ENCODE data around the gene GPANK1. TPM values are rescaled to one million over a fixed set of nuclear protein-coding genes. Genes with fewer than 3 reads are reported as not detected.

GPANK1 gene
- 10 to 100 TPM; 16.1 to 21.3 TPM for total RNA-seq
- 25.9 TPM for polyA plus RNA-seq (2013, experiment 1 of 2)
- 24.4 TPM for polyA plus RNA-seq (2013, experiment 2 of 2)
- long read RNA-seq, experiment 1, partial matches to known transcripts = 7 of 13 reads
- long read RNA-seq, experiment 1, other reads (novel, unspliced or antisense) = 2 of 13 reads
- long read RNA-seq, experiment 2, transcript GPANK1-203 (3 exons, 1,910 nt) = major isoform, 11 of 31 reads
- long read RNA-seq, experiment 2, transcript GPANK1-202 (4 exons, 1,800 nt) = minor isoform, 6 of 31 reads
- long read RNA-seq, experiment 2, partial matches to known transcripts = 6 of 31 reads
- long read RNA-seq, experiment 2, other reads (novel, unspliced or antisense) = 3 of 31 reads
- long read RNA-seq, experiment 3, transcript GPANK1-203 (3 exons, 1,910 nt) = major isoform, 9 of 32 reads
- long read RNA-seq, experiment 3, partial matches to known transcripts = 5 of 32 reads
- long read RNA-seq, experiment 3, other reads (novel, unspliced or antisense) = 8 of 32 reads
- long read RNA-seq, experiment 4, transcript GPANK1-202 (4 exons, 1,800 nt) = minor isoform, 5 of 87 reads
- long read RNA-seq, experiment 4, transcript GPANK1-204 (4 exons, 1,814 nt) = minor isoform, 5 of 87 reads
- long read RNA-seq, experiment 4, transcript GPANK1-203 (3 exons, 1,910 nt) = major isoform, 9 of 87 reads
- long read RNA-seq, experiment 4, partial matches to known transcripts = 60 of 87 reads
- long read RNA-seq, experiment 4, other reads (novel, unspliced or antisense) = 5 of 87 reads

DNA sequence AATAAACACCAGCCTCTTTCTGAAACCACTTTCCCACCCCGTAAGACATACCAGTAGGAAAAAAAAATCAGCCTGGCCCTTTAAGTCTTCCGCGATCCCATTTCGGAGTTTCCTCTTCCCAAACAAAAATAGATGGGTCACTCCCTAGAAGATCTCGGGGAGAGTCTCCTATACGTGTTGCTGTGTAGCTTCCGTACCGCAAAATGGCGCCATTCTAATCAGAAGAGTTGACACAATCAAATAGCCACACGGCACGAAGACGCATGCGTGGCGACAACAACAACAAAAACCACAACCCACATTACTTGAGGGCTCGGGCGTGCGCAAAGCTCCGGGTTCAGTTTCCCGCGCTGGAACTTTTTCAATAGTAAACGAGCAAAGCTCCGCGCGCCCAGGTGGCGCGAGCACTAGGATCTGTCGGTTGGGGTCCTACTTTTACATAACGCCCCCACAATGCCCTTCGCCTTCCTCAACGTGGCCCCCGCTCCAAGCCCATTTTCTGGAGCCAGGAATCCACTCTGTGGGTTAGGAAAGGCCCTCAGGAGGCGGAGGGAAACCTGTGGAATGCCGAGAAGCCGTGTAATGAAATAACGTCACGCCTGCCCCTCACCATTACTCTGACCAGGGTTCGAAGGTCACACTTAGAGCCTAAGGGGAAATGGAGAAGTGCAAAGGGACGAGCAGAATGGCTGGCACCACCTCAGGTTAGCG lies at the start of gene GPANK1:
Gene GPANK1 (minus strand): TSS at position 208 of the 711 bp plus-strand sequence. CDS start 519 bp downstream, outside the sequence.
- Mint-ChIP-seq H3K27ac (peak within 1 kb of the TSS; percentile 99), H3K9me3 (no peaks in the 10 kb centered on the region), H3K4me3 (peak within 1 kb of the TSS; percentile 97), H3K27me3 (ENCODE audit: insufficient read depth) (no peaks in the 10 kb centered on the region), H3K4me1 (peaks cover 32% of the 10 kb centered on the region), H3K36me3 (ENCODE audit: low read depth) (peaks cover 58% of the 10 kb centered on the region)
- peaks cover 3% of the 10 kb centered on the region for H3K4me1 ChIP-seq (ENCODE audit: control insufficient read depth, insufficient read depth, low read length)
- H3K9me3 ChIP-seq (ENCODE audit: control insufficient read depth, low read length) = no peaks in the 10 kb centered on the region
- H3K4me3 ChIP-seq (ENCODE audit: low read length) = peak within 1 kb of the TSS; percentile 96
- WGBS, 2 experiments (ENCODE audit: insufficient coverage in 1 of 2, insufficient read length in 1 of 2) = 0% methylated on average over 25 to 39 of the region's 39 CpGs
- peak within 1 kb of the TSS; percentile 86 for H3K9ac ChIP-seq (ENCODE audit: extremely low read depth, low read length, poor library complexity, severe bottlenecking)
- H3K27ac ChIP-seq (ENCODE audit: low read depth, low read length) = peak within 1 kb of the TSS; percentile 86
- H3K27me3 ChIP-seq (ENCODE audit: control insufficient read depth, insufficient read depth, low read length, poor library complexity, severe bottlenecking) = no peaks in the 10 kb centered on the region
- H3K36me3 ChIP-seq (ENCODE audit: control insufficient read depth, insufficient read depth, low read length) = peaks cover 53% of the 10 kb centered on the region
- peak; percentile 89 for DNase-seq
- TF ChIP-seq, protein P1, sequence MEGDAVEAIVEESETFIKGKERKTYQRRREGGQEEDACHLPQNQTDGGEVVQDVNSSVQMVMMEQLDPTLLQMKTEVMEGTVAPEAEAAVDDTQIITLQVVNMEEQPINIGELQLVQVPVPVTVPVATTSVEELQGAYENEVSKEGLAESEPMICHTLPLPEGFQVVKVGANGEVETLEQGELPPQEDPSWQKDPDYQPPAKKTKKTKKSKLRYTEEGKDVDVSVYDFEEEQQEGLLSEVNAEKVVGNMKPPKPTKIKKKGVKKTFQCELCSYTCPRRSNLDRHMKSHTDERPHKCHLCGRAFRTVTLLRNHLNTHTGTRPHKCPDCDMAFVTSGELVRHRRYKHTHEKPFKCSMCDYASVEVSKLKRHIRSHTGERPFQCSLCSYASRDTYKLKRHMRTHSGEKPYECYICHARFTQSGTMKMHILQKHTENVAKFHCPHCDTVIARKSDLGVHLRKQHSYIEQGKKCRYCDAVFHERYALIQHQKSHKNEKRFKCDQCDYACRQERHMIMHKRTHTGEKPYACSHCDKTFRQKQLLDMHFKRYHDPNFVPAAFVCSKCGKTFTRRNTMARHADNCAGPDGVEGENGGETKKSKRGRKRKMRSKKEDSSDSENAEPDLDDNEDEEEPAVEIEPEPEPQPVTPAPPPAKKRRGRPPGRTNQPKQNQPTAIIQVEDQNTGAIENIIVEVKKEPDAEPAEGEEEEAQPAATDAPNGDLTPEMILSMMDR (conservative IDR thresholded peaks at IDR 0.05) = no peak

DNA sequence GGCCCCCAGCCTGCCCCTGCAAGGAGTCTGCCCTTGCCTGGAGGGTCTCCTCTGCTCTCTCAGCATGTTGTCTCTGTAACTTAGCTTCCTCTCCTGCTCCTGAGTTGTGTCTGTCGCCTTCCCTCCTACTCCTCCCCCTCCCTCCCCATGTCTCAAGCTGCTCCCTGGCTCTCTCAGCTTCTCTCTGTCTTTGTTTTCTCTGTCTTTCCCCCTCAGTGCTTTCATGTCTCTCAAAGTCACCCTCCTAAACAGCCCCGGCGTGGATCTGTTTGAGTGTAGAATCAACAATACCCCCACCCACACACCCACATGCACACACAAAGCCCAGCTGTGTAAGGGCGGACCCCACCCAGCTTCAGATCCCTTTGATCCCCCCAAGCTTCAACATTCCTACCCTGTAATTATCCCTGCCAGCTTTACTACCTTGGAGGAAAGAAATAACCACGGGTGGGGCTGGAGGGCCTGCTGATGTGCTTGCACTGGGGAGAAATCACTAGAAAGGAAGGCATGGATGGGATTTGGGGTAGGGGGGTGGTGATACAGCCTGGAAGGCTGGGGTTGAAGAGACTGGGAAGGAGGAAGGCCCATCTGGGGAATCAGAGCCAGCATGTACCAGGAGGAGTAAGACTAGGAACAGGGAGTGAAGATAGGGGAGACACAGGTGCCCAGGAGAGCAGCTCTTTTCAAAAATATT lies 49.3 kb upstream of the GPANK1 start:
- TF ChIP-seq, protein P1 (conservative IDR thresholded peaks at IDR 0.05) = no peak
- Mint-ChIP-seq H3K4me1 (peaks cover 45% of the 10 kb centered on the region), H3K27ac (peak overlapping the region; percentile 95), H3K9me3 (no peaks in the 10 kb centered on the region), H3K36me3 (ENCODE audit: low read depth) (no peaks in the 10 kb centered on the region), H3K27me3 (ENCODE audit: insufficient read depth) (no peaks in the 10 kb centered on the region), H3K4me3 (peak overlapping the region; percentile 14)
- no peaks in the 10 kb centered on the region for H3K9me3 ChIP-seq (ENCODE audit: control insufficient read depth, low read length)
- peak overlapping the region; percentile 18 for H3K9ac ChIP-seq (ENCODE audit: extremely low read depth, low read length, poor library complexity, severe bottlenecking)
- no peak overlapping the region for H3K4me3 ChIP-seq (ENCODE audit: low read length)
- H3K27me3 ChIP-seq (ENCODE audit: control insufficient read depth, insufficient read depth, low read length, poor library complexity, severe bottlenecking) = no peaks in the 10 kb centered on the region
- H3K36me3 ChIP-seq (ENCODE audit: control insufficient read depth, insufficient read depth, low read length) = no peaks in the 10 kb centered on the region
- peaks cover 7% of the 10 kb centered on the region for H3K4me1 ChIP-seq (ENCODE audit: control insufficient read depth, insufficient read depth, low read length)
- 0 to 18% methylated on average over 3 to 5 of the region's 5 CpGs for WGBS, 2 experiments (ENCODE audit: insufficient coverage in 1 of 2, insufficient read length in 1 of 2)
- H3K27ac ChIP-seq (ENCODE audit: low read depth, low read length) = peak overlapping the region; percentile 67
- DNase-seq = peak; percentile 79

DNA sequence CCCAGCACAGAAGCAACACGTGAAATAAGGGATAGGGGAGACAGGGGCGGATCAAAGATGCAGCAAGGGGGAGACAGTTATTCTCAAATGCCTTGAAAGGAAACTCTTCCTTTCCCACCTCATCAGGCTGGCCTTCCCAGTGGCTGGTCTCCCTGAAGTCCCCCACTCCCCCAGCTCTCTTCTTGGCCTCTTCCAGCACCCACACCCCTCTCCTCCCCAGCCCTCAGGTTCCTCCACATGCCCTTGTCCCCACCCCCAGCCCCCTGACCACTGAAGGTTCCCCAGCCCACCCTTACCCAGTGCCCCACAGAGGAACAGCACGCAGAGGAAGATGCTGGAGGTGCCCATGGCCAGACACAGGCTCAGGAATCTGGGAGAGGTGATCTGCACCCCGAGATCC lies 48.7 kb upstream of the GPANK1 start:
- no peaks in the 10 kb centered on the region for H3K36me3 ChIP-seq (ENCODE audit: control insufficient read depth, insufficient read depth, low read length)
- Mint-ChIP-seq H3K9me3 (no peaks in the 10 kb centered on the region), H3K27ac (peak overlapping the region; percentile 95), H3K27me3 (ENCODE audit: insufficient read depth) (no peaks in the 10 kb centered on the region), H3K36me3 (ENCODE audit: low read depth) (no peaks in the 10 kb centered on the region), H3K4me3 (peak overlapping the region; percentile 14), H3K4me1 (peaks cover 41% of the 10 kb centered on the region)
- H3K9ac ChIP-seq (ENCODE audit: extremely low read depth, low read length, poor library complexity, severe bottlenecking) = peak overlapping the region; percentile 18
- no peaks in the 10 kb centered on the region for H3K9me3 ChIP-seq (ENCODE audit: control insufficient read depth, low read length)
- H3K4me3 ChIP-seq (ENCODE audit: low read length) = no peak overlapping the region
- TF ChIP-seq, protein P1 (conservative IDR thresholded peaks at IDR 0.05) = no peak
- H3K4me1 ChIP-seq (ENCODE audit: control insufficient read depth, insufficient read depth, low read length) = peaks cover 7% of the 10 kb centered on the region
- DNase-seq = no peak
- H3K27ac ChIP-seq (ENCODE audit: low read depth, low read length) = peak overlapping the region; percentile 67
- 60 to 75% methylated on average over 2 to 4 of the region's 4 CpGs for WGBS, 2 experiments (ENCODE audit: insufficient coverage in 1 of 2, insufficient read length in 1 of 2)
- no peaks in the 10 kb centered on the region for H3K27me3 ChIP-seq (ENCODE audit: control insufficient read depth, insufficient read depth, low read length, poor library complexity, severe bottlenecking)

Data from endodermal cell (in vitro differentiated cells).